DOHH2 (cell line): ENCODE data around the gene PHYKPL.

Experiments used
- H3F3A ChIP-seq: fragments of 200-600 bp; sonication (generic), shearing (Covaris generic); 2 replicates; pipeline ENCODE4 v1.6.0; 2016; ENCODE audit warnings: antibody characterized with exemption, mild to moderate bottlenecking; ENCODE audit not compliant: control insufficient read depth, insufficient read depth
- H3K27ac ChIP-seq: fragments of 200-600 bp; sonication (generic); 2 replicates; pipeline ENCODE4 v1.5.1; 2014; ENCODE audit warnings: low read depth, mild to moderate bottlenecking, low read length, moderate library complexity
- H3K27me3 ChIP-seq: fragments of 200-600 bp; sonication (generic); 2 replicates; pipeline ENCODE4 v1.6.1; 2014; ENCODE audit warnings: mild to moderate bottlenecking, low read length, mixed read lengths; ENCODE audit not compliant: control insufficient read depth
- H3K36me3 ChIP-seq: fragments of 200-600 bp; sonication (generic); 2 replicates; pipeline ENCODE4 v1.6.1; 2014; ENCODE audit warnings: mild to moderate bottlenecking, low read length, moderate library complexity, mixed read lengths; ENCODE audit not compliant: control insufficient read depth
- H3K4me1 ChIP-seq: fragments of 200-600 bp; sonication (generic); 2 replicates; pipeline ENCODE4 v1.6.1; 2014; ENCODE audit warnings: mild to moderate bottlenecking, low read length, mixed read lengths; ENCODE audit not compliant: control insufficient read depth
- H3K4me2 ChIP-seq: fragments of 200-600 bp; sonication (generic); 2 replicates; pipeline ENCODE4 v1.6.0; 2014; ENCODE audit warnings: mild to moderate bottlenecking, low read length, moderate library complexity
- H3K4me3 ChIP-seq: fragments of 200-600 bp; sonication (generic); 2 replicates; pipeline ENCODE4 v1.5.1; 2014; ENCODE audit warnings: mild to moderate bottlenecking, low read length, mixed read lengths
- H3K79me2 ChIP-seq: fragments of 200-600 bp; sonication (generic); 2 replicates; pipeline ENCODE4 v1.6.1; 2014; ENCODE audit warnings: mild to moderate bottlenecking, low read length, mixed read lengths; ENCODE audit not compliant: control insufficient read depth
- H3K9me2 ChIP-seq: fragments of 200-600 bp; sonication (generic); replicated peaks from 2 replicates; pipeline ENCODE4 v1.6.1; 2014; ENCODE audit warnings: mild to moderate bottlenecking, low read length, mixed read lengths; ENCODE audit not compliant: control insufficient read depth
- H3K9me3 ChIP-seq: fragments of 200-600 bp; sonication (generic); 2 replicates; pipeline ENCODE4 v1.6.1; 2014; ENCODE audit warnings: antibody characterized with exemption, low read length, mixed read lengths; ENCODE audit not compliant: control insufficient read depth, insufficient read depth
- H4K20me1 ChIP-seq: fragments of 200-600 bp; sonication (generic); 2 replicates; pipeline ENCODE4 v1.6.0; 2014; ENCODE audit warnings: low read depth, mild to moderate bottlenecking, antibody characterized with exemption, low read length, moderate library complexity; ENCODE audit not compliant: control insufficient read depth, insufficient read depth
- CTCF ChIP-seq: fragments of 200-600 bp; sonication (generic); IDR thresholded peaks from one replicate; pipeline ENCODE4 v1.5.1; 2014; ENCODE audit warnings: antibody characterized with exemption, mild to moderate bottlenecking, low read depth, low read length; ENCODE audit not compliant: poor library complexity, severe bottlenecking
- EZH2phosphoT487 ChIP-seq: fragments of 200-600 bp; sonication (generic); IDR thresholded peaks from 2 replicates; pipeline ENCODE4 v1.6.1; 2017; ENCODE audit warnings: borderline replicate concordance, mild to moderate bottlenecking, antibody characterized with exemption, low read length, moderate library complexity, mixed read lengths

PHYKPL gene

DNA sequence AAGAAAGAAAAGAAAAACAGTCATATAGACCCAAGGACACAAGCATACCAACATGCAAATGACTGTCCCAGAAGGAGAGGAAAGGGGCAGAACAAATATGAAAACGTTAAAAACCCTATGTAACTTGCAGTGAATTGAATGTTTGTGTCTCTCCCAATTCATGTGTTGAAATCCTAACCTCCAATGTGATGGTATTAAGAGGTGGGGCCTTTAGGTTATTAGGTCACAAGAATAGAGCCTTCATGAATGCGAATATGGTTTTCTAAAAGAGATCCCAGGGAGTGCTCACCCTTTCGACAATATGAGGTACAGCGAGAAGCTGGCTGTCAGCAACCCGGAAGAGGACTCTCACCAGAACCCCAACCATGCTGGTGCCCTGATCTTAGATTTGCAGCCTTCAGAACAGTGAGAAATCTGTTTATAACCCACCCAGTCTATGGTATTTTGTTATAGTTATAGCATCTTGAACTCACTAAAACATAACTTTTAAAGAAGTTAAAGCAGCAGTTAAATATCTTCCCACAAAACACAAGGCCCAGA is 14.3 kb downstream of the PHYKPL start:
- peaks cover 6% of the 10 kb centered on the region for H3K4me1 ChIP-seq
- peaks cover 2% of the 10 kb centered on the region; the same call in 1 of the 2 replicates for H3K79me2 ChIP-seq
- no peak overlapping the region for H3K4me3 ChIP-seq
- H3K9me2 ChIP-seq = no peaks in the 10 kb centered on the region
- peaks cover 11% of the 10 kb centered on the region; the same call in 1 of the 2 replicates for H4K20me1 ChIP-seq
- peaks cover 81% of the 10 kb centered on the region for H3K36me3 ChIP-seq
- no peak for TF ChIP-seq EZH2phosphoT487
- no peak for TF ChIP-seq CTCF
- no peak overlapping the region for H3K4me2 ChIP-seq
- no peaks in the 10 kb centered on the region for H3K27me3 ChIP-seq
- H3F3A ChIP-seq = peaks cover 54% of the 10 kb centered on the region
- no peak overlapping the region for H3K27ac ChIP-seq
- H3K9me3 ChIP-seq = no peaks in the 10 kb centered on the region

DNA sequence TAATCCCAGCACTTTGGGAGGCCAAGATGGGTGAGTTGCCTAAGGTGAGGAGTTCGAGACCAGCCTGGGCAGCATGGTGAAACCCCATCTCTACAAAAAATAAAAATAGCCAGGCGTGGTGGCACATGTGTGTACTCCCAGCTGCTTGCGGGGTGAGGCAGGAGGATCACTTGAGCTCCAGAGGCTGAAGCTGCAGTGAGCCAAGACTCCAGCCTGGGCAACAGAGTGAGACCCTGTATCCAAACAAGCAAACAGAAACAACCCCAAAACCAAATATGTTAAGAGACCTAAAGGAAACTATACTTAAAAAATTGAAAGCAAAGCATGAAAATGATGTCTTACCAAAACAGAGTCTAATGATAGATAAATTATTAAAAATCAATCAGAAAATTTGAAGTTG is 15.8 kb downstream of the PHYKPL start:
- Histone ChIP-seq H4K20me1 (peaks cover 11% of the 10 kb centered on the region; the same call in 1 of the 2 replicates), H3K4me1 (peaks cover 6% of the 10 kb centered on the region), H3K4me3 (no peak overlapping the region), H3K9me2 (no peaks in the 10 kb centered on the region), H3K27ac (no peak overlapping the region), H3K36me3 (peaks cover 81% of the 10 kb centered on the region), H3K9me3 (no peaks in the 10 kb centered on the region), H3K4me2 (no peak overlapping the region), H3K79me2 (peaks cover 2% of the 10 kb centered on the region; the same call in 1 of the 2 replicates), H3F3A (peaks cover 68% of the 10 kb centered on the region), H3K27me3 (no peaks in the 10 kb centered on the region)
- TF ChIP-seq EZH2phosphoT487 (no peak), CTCF (no peak)

GRCh38 chr5:178216088-178216534 is 16.5 kb downstream of the PHYKPL start:
- H4K20me1 ChIP-seq = peaks cover 8% of the 10 kb centered on the region; the same call in 1 of the 2 replicates

More at GRCh38 chr5:178216088-178216534, 16.5 kb downstream of the PHYKPL start:
- H3K79me2 ChIP-seq = 0 out of 2 replicates have a peak, but pooled peaks cover 2% of the 10 kb centered on the region
- no peak overlapping the region for H3K4me2 ChIP-seq
- TF ChIP-seq CTCF (no peak), EZH2phosphoT487 (no peak)
- peaks cover 68% of the 10 kb centered on the region for H3F3A ChIP-seq
- peaks cover 6% of the 10 kb centered on the region for H3K4me1 ChIP-seq
- H3K27ac ChIP-seq = no peak overlapping the region
- H3K36me3 ChIP-seq = peaks cover 81% of the 10 kb centered on the region
- no peaks in the 10 kb centered on the region for H3K9me2 ChIP-seq
- H3K4me3 ChIP-seq = no peak overlapping the region
- H3K9me3 ChIP-seq = no peaks in the 10 kb centered on the region
- H3K27me3 ChIP-seq = no peaks in the 10 kb centered on the region
